Measurements from ENCODE around the gene CD247. TPM values are rescaled to one million over a fixed set of nuclear protein-coding genes. Genes with fewer than 3 reads are reported as not detected.

Gene CD247
- polyA plus RNA-seq, 2 of the 4 experiments (the other 2 are of a cell fraction) = 0.10 to 0.27 TPM

GRCh38 chr1:167483790-167484189 is 34.5 kb downstream of the CD247 start:
- TF ChIP-seq SMC3 (IDR thresholded peaks at IDR 0.05) (no peak), NR3C1 (IDR thresholded peaks at IDR 0.05) (no peak), CHD4 (IDR thresholded peaks at IDR 0.05; ENCODE audit: borderline replicate concordance) (no peak), ELK1 (IDR thresholded peaks at IDR 0.05; ENCODE audit: low read depth, low read length) (no peak), PBX3 (IDR thresholded peaks at IDR 0.05) (no peak), ZSCAN20 (CRISPR knock-in tag; IDR thresholded peaks at IDR 0.05) (no peak), NFE2L2 (conservative IDR thresholded peaks at IDR 0.05; ENCODE audit: low read length) (no peak), HOXA7 (CRISPR knock-in tag; IDR thresholded peaks at IDR 0.05) (no peak), JUN (IDR thresholded peaks at IDR 0.05) (no peak), RCOR1 (IDR thresholded peaks at IDR 0.05; ENCODE audit: low read depth, low read length) (no peak), CBX2 (IDR thresholded peaks at IDR 0.05; ENCODE audit: borderline replicate concordance, low read depth) (no peak), CHD2 (IDR thresholded peaks at IDR 0.05; ENCODE audit: low read length, partially characterized antibody) (no peak), USF2 (IDR thresholded peaks at IDR 0.05) (no peak)
- Histone ChIP-seq H3K4me1 (no peaks in the 10 kb centered on the region), H3K27ac (no peak overlapping the region), H3K4me3 (no peak overlapping the region), H3K9me3 (no peaks in the 10 kb centered on the region), H3K4me2 (no peak overlapping the region)
- ChIA-PET POLR2A (no interaction called here), CTCF (interaction anchor here (0.8 to 1.2 kb wide), 2 partner anchors 29 to 50 kb away, joined by 3 read pairs; no protein-coding TSS in a partner anchor)
- DNase-seq (ENCODE audit: low read depth in 1 of 2, low spot score in 1 of 2) (no peak), FAIRE-seq (no peak), ATAC-seq (no peak; a peak in 1 of 6 replicates)
- 57% methylated on average over 7 of the region's 7 CpGs for WGBS (ENCODE audit: missing lambda C conversion rate)

GRCh38 chr1:167482184-167482583 is 36.1 kb downstream of the CD247 start:
- ATAC-seq (no peak), FAIRE-seq (no peak), DNase-seq (ENCODE audit: low read depth in 1 of 2, low spot score in 1 of 2) (no peak)
- CTCF ChIA-PET = no interaction called here
- no peaks in the 10 kb centered on the region for H3K9me3 ChIP-seq
- no peak overlapping the region for H3K27ac ChIP-seq
- TF ChIP-seq HOXB13 (CRISPR knock-in tag; IDR thresholded peaks at IDR 0.05; ENCODE audit: low read depth) (no peak), RARB (CRISPR knock-in tag; IDR thresholded peaks at IDR 0.05) (no peak), CHD2 (IDR thresholded peaks at IDR 0.05; ENCODE audit: low read length, partially characterized antibody) (no peak), USF2 (IDR thresholded peaks at IDR 0.05) (no peak), CBX8 (IDR thresholded peaks at IDR 0.05) (no peak), MAZ (IDR thresholded peaks at IDR 0.05; ENCODE audit: borderline replicate concordance, low read depth, low read length) (no peak), NPAS2 (CRISPR knock-in tag; IDR thresholded peaks at IDR 0.05; ENCODE audit: borderline replicate concordance) (no peak), KDM5A (IDR thresholded peaks at IDR 0.05) (no peak)
- POLR2A ChIA-PET = no interaction called here
- H3K4me2 ChIP-seq = no peak overlapping the region
- no peak overlapping the region for H3K4me3 ChIP-seq
- H3K4me1 ChIP-seq = no peaks in the 10 kb centered on the region
- WGBS (ENCODE audit: missing lambda C conversion rate) = 24% methylated on average over 2 of the region's 4 CpGs

- no peak for FAIRE-seq
- Histone ChIP-seq H3K4me2 (no peak overlapping the region), H3K4me3 (no peak overlapping the region), H3K4me1 (no peaks in the 10 kb centered on the region), H3K27ac (no peak overlapping the region), H3K9me3 (no peaks in the 10 kb centered on the region)
- 57% methylated on average over 10 of the region's 10 CpGs for WGBS (ENCODE audit: missing lambda C conversion rate)
- ChIA-PET POLR2A (no interaction called here), CTCF (interaction anchor here (1.5 to 2.1 kb wide), 3 partner anchors 39 to 61 kb away, joined by 3 to 10 read pairs (median 5); no protein-coding TSS in a partner anchor)
- no peak; a peak in 1 of 6 replicates for ATAC-seq
- DNase-seq (ENCODE audit: low read depth in 1 of 2, low spot score in 1 of 2) = no peak
- TF ChIP-seq CTCF (IDR thresholded peaks at IDR 0.05) (no peak), ZC3H11A (IDR thresholded peaks at IDR 0.05) (no peak), TFCP2L1 (CRISPR knock-in tag; IDR thresholded peaks at IDR 0.05) (no peak), ESRRA (IDR thresholded peaks at IDR 0.05; ENCODE audit: borderline replicate concordance, low read length) (no peak), ELK1 (IDR thresholded peaks at IDR 0.05; ENCODE audit: low read depth, low read length) (no peak), POLR2A (IDR thresholded peaks at IDR 0.05; ENCODE audit: low read length) (no peak), MAFK (IDR thresholded peaks at IDR 0.05; ENCODE audit: partially characterized antibody) (no peak), RCOR1 (IDR thresholded peaks at IDR 0.05; ENCODE audit: low read depth, low read length) (no peak), NR3C1 (IDR thresholded peaks at IDR 0.05) (no peak), MAZ (IDR thresholded peaks at IDR 0.05; ENCODE audit: borderline replicate concordance, low read depth, low read length) (no peak), BHLHE40 (IDR thresholded peaks at IDR 0.05; ENCODE audit: low read depth, low read length) (no peak), MYC (IDR thresholded peaks at IDR 0.05; ENCODE audit: borderline replicate concordance, low read length) (no peak)
These were observed 38.9 kb downstream of the CD247 start for GRCh38 chr1:167479331-167479979.
